Omental fat pad (tissue), 4 donors: Measurements from ENCODE around the gene MACROD2. TPM values are rescaled to one million over a fixed set of nuclear protein-coding genes. Genes with fewer than 3 reads are reported as not detected.

Source experiments
- ATAC-seq: fragments of 150-250 bp; one replicate; pipeline ENCODE4 v1.9.1; 2016; ENCODE audit warnings: mild to moderate bottlenecking, moderate library complexity; ENCODE audit not compliant: low FRiP score
- DNase-seq: peaks from one replicate; pipeline ENCODE4 v3.0.0-alpha.2; 2019; ENCODE audit warnings: low spot score
- total RNA-seq, 4 donors: library from RNA; depleted of rRNA; stranded (reverse); fragments of >200 nt; gene quantifications; one replicate each; pipeline ENCODE4 v1.1.0, GENCODE V29; 2016
- TF ChIP-seq, protein P1 (sequence below), 3 donors: fragments of 450-650 bp; IDR thresholded peaks; one replicate each; pipeline ENCODE4 v1.5.1; 2016 to 2017; ENCODE audit warnings: antibody characterized with exemption in 3 of 3, mild to moderate bottlenecking in 3 of 3, moderate library complexity in 2 of 3

The MACROD2 gene
- total RNA-seq, 4 donors from 2014 or later = 6.8 to 54.1 (median 7.4) TPM

GRCh38 chr20:14589383-14589782, 594.1 kb downstream of the MACROD2 start:
- DNase-seq (no peak), ATAC-seq (no peak)
- TF ChIP-seq, protein P1, sequence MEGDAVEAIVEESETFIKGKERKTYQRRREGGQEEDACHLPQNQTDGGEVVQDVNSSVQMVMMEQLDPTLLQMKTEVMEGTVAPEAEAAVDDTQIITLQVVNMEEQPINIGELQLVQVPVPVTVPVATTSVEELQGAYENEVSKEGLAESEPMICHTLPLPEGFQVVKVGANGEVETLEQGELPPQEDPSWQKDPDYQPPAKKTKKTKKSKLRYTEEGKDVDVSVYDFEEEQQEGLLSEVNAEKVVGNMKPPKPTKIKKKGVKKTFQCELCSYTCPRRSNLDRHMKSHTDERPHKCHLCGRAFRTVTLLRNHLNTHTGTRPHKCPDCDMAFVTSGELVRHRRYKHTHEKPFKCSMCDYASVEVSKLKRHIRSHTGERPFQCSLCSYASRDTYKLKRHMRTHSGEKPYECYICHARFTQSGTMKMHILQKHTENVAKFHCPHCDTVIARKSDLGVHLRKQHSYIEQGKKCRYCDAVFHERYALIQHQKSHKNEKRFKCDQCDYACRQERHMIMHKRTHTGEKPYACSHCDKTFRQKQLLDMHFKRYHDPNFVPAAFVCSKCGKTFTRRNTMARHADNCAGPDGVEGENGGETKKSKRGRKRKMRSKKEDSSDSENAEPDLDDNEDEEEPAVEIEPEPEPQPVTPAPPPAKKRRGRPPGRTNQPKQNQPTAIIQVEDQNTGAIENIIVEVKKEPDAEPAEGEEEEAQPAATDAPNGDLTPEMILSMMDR (IDR thresholded peaks at IDR 0.05) = no peak

- no peak for DNase-seq
- no peak for ATAC-seq
- TF ChIP-seq, protein P1 (IDR thresholded peaks at IDR 0.05) = no peak
Observed at GRCh38 chr20:14595051-14595450, 599.7 kb downstream of the MACROD2 start.

- no peak for DNase-seq
- TF ChIP-seq, protein P1 (IDR thresholded peaks at IDR 0.05) = no peak
- ATAC-seq = no peak
Observed at GRCh38 chr20:14597206-14597715, 601.9 kb downstream of the MACROD2 start.

GRCh38 chr20:14599613-14600012, 604.3 kb downstream of the MACROD2 start:
- TF ChIP-seq, protein P1 (IDR thresholded peaks at IDR 0.05) = no peak
- ATAC-seq = no peak
- DNase-seq = no peak

DNA sequence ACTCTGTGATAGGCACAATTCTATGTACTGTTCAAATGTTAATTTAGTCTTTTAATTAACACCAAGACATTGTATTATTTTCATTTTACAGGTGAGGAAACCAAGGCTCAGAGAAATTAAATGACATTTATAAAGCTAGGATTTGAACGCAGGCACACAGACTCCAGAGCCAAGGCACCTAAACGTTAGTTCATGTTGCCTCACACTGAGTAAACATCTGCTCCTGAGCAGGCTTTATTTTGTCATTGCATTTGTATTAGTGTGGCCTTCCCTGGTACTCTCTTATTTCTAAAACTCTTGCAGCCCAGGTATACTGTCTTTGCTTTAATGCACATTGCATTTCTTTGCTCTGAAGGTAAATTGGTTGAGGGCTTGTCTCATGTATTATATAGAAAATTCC, 605.2 kb downstream of the MACROD2 start:
- TF ChIP-seq, protein P1 (IDR thresholded peaks at IDR 0.05) = no peak
- no peak for ATAC-seq
- DNase-seq = no peak

DNA sequence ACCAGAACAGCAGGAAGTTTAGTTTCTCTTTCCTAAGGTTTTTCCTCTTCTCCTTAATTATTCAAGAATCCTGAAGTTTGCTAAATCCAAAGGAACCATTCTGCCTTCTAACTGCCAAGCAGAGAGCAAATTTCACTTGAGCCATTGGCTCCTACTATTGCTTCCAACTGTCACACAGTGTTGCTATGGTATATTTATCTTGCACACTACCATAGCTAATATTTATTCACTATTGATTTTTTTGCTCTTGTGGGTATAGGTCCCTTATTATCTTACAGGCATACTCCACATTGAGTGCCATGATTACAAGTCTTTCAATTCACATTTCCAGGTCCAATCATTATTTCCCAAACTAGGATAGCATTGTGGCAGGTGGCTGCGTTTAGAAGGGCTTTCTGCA, 608.8 kb downstream of the MACROD2 start:
- ATAC-seq = no peak
- TF ChIP-seq, protein P1 (IDR thresholded peaks at IDR 0.05) = no peak
- no peak for DNase-seq

DNA sequence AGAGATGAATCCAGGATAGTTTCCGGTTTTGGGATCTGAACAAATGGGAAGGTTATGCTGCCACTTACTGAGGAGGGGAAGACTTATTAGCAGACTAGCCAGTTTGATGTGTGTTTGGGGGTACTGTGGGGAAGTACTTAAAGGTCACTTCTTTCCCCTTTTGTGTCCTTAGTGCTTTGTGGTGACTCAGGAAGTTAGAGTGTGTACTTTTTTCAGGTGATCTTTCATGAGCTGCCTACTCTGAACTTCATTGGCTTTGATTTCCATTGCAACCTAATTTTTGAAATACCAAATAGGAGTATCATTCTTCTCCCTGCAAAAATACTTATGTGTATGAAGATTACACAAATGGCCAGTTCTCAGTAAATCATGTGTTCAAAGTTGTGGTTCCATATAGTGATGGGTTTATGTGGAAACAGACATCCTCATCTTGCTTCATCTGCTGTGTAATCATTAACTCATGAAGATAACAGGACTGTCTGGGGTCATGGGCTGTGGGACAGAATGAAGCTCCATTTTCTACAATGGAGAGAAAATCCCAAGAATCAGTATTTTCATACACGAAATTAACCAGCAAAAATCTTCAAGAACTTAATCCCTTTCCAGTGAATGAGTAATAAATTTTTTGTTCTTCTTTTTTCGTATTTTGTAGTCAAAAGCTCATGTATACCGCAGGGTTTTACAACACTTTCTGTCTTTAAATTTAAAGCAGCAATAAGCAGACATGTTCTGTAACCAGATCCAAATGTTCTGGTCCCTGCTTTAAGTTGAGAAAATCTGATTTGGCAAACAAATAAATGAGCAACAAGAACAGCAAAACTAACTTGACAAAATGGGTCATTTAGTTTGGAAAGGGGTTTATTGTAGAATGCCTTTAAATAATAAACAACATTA, 614.3 kb downstream of the MACROD2 start:
- TF ChIP-seq, protein P1 (IDR thresholded peaks at IDR 0.05) = no peak
- ATAC-seq (no peak), DNase-seq (no peak)
